ENCODE measurements around the gene SHC2. TPM values are rescaled to one million over a fixed set of nuclear protein-coding genes. Genes with fewer than 3 reads are reported as not detected.
"Not testable (repeated sequence)": the region's sequence is repeated elsewhere in the genome, so short reads cannot be mapped to it uniquely, and the experiment has no call there.

Gene SHC2
- total RNA-seq, 1 experiment from 2014 or later: 0.98 TPM

- in situ Hi-C loops (cut with HindIII; ENCODE audit: low pct_unique_long_range_greater_than_20kb, low sequenced_read_pairs): no loop called here
- DNase-seq (ENCODE audit: low read depth): no peak
Observed at GRCh38 chr19:494171-495080, 33.6 kb upstream of the SHC2 start.

- DNase-seq (ENCODE audit: low read depth): no peak
- in situ Hi-C loops (cut with HindIII; ENCODE audit: low pct_unique_long_range_greater_than_20kb, low sequenced_read_pairs): no loop called here
Observed at GRCh38 chr19:493391-494170, 32.7 kb upstream of the SHC2 start.

- DNase-seq (ENCODE audit: low read depth): no peak
- in situ Hi-C loops (cut with HindIII; ENCODE audit: low pct_unique_long_range_greater_than_20kb, low sequenced_read_pairs): no loop called here
Observed at GRCh38 chr19:492091-492531, 31.3 kb upstream of the SHC2 start.

GRCh38 chr19:491146-491741 is 30.4 kb upstream of the SHC2 start:
- in situ Hi-C loops (cut with HindIII; ENCODE audit: low pct_unique_long_range_greater_than_20kb, low sequenced_read_pairs): no loop called here
- peak; percentile 42 for DNase-seq (ENCODE audit: low read depth)

GRCh38 chr19:489418-490196 is 28.8 kb upstream of the SHC2 start:
- no peak for DNase-seq (ENCODE audit: low read depth)

GRCh38 chr19:488505-489417 is 27.9 kb upstream of the SHC2 start:
- peak; percentile 77 for DNase-seq (ENCODE audit: low read depth)
- in situ Hi-C loops (cut with HindIII; ENCODE audit: low pct_unique_long_range_greater_than_20kb, low sequenced_read_pairs): no loop called here

More at GRCh38 chr19:489418-490196, 28.8 kb upstream of the SHC2 start:
- in situ Hi-C loops (cut with HindIII; ENCODE audit: low pct_unique_long_range_greater_than_20kb, low sequenced_read_pairs): no loop called here

- in situ Hi-C loops (cut with HindIII; ENCODE audit: low pct_unique_long_range_greater_than_20kb, low sequenced_read_pairs): no loop called here
Observed at GRCh38 chr19:485583-486236, 24.9 kb upstream of the SHC2 start.

GRCh38 chr19:485077-485476 is 24.2 kb upstream of the SHC2 start:
- in situ Hi-C loops (cut with HindIII; ENCODE audit: low pct_unique_long_range_greater_than_20kb, low sequenced_read_pairs): no loop called here

More at GRCh38 chr19:485583-486236, 24.9 kb upstream of the SHC2 start:
- DNase-seq (ENCODE audit: low read depth): peak; percentile 82

GRCh38 chr19:484494-484893 is 23.7 kb upstream of the SHC2 start:
- no peak for DNase-seq (ENCODE audit: low read depth)
- in situ Hi-C loops (cut with HindIII; ENCODE audit: low pct_unique_long_range_greater_than_20kb, low sequenced_read_pairs): no loop called here

More at GRCh38 chr19:485077-485476, 24.2 kb upstream of the SHC2 start:
- DNase-seq (ENCODE audit: low read depth): no peak

- no peak for DNase-seq (ENCODE audit: low read depth)
- in situ Hi-C loops (cut with HindIII; ENCODE audit: low pct_unique_long_range_greater_than_20kb, low sequenced_read_pairs): no loop called here
Observed at GRCh38 chr19:483332-484072, 22.7 kb upstream of the SHC2 start.

GRCh38 chr19:482186-483041 is 21.6 kb upstream of the SHC2 start:
- no peak for DNase-seq (ENCODE audit: low read depth)
- in situ Hi-C loops (cut with HindIII; ENCODE audit: low pct_unique_long_range_greater_than_20kb, low sequenced_read_pairs): no loop called here

- DNase-seq (ENCODE audit: low read depth); in situ Hi-C loops (cut with HindIII; ENCODE audit: low pct_unique_long_range_greater_than_20kb, low sequenced_read_pairs): not testable (repeated sequence)
Observed at GRCh38 chr19:481100-481499, 20.3 kb upstream of the SHC2 start.

GRCh38 chr19:480016-480855 is 19.4 kb upstream of the SHC2 start:
- in situ Hi-C loops (cut with HindIII; ENCODE audit: low pct_unique_long_range_greater_than_20kb, low sequenced_read_pairs): no loop called here
- peak; percentile 76 for DNase-seq (ENCODE audit: low read depth)

- DNase-seq (ENCODE audit: low read depth): no peak
- in situ Hi-C loops (cut with HindIII; ENCODE audit: low pct_unique_long_range_greater_than_20kb, low sequenced_read_pairs): no loop called here
Observed at GRCh38 chr19:478976-479375, 18.1 kb upstream of the SHC2 start.

All from Caki2 (cell line).